Activated CD8-positive, alpha-beta memory T cell treated with anti-CD3 and anti-CD28 coated beads, Interleukin-2, amount 50 U/mL, for 24 hours (primary cell): ENCODE results near the gene PPP4C.
"Not testable (repeated sequence)": the region's sequence is repeated elsewhere in the genome, so short reads cannot be mapped to it uniquely, and the experiment has no call there.

ENCODE experiments used
- DNase-seq: peaks from one replicate; pipeline ENCODE4 v3.0.0-alpha.2; 2020; ENCODE audit errors: extremely low read depth

Gene PPP4C

GRCh38 chr16:30075503-30076275 is at the start of gene PPP4C:
PPP4C (plus strand) TSS chr16:30075994; CDS start chr16:30076378, 384 bp downstream.
- peak; percentile 69 for DNase-seq

- no peak for DNase-seq
Measured at GRCh38 chr16:30026449-30026848, 49.3 kb upstream of the PPP4C start.

GRCh38 chr16:30027588-30028437 is 48.0 kb upstream of the PPP4C start:
- no peak for DNase-seq

- no peak for DNase-seq
Measured at GRCh38 chr16:30028438-30029076, 47.2 kb upstream of the PPP4C start.

GRCh38 chr16:30030011-30030685 is 45.6 kb upstream of the PPP4C start:
- DNase-seq = no peak

- DNase-seq = no peak
Measured at GRCh38 chr16:30030841-30031413, 44.9 kb upstream of the PPP4C start, which contains the start of gene TLCD3B. TLCD3B (minus strand) TSS chr16:30031271; CDS start chr16:30030527, 744 bp downstream.

- no peak for DNase-seq
Measured at GRCh38 chr16:30031477-30031918, 44.3 kb upstream of the PPP4C start.

- peak; percentile 27 for DNase-seq
Measured at GRCh38 chr16:30032083-30032819, 43.5 kb upstream of the PPP4C start.

- DNase-seq = no peak
Measured at GRCh38 chr16:30033270-30033669, 42.5 kb upstream of the PPP4C start.

- no peak for DNase-seq
Measured at GRCh38 chr16:30040221-30040620, 35.6 kb upstream of the PPP4C start.

GRCh38 chr16:30040690-30041089 is 35.1 kb upstream of the PPP4C start:
- not testable (repeated sequence) for DNase-seq

- no peak for DNase-seq
Measured at GRCh38 chr16:30041841-30042240, 34.0 kb upstream of the PPP4C start.

GRCh38 chr16:30046178-30046577 is 29.6 kb upstream of the PPP4C start:
- DNase-seq = no peak

- DNase-seq = no peak
Measured at GRCh38 chr16:30046588-30046987, 29.2 kb upstream of the PPP4C start.

- DNase-seq = no peak
Measured at GRCh38 chr16:30049871-30050270, 25.9 kb upstream of the PPP4C start.

- no peak for DNase-seq
Measured at GRCh38 chr16:30051518-30051917, 24.3 kb upstream of the PPP4C start.

- peak; percentile 87 for DNase-seq
Measured at GRCh38 chr16:30052671-30053372, 23.0 kb upstream of the PPP4C start.

- no peak for DNase-seq
Measured at GRCh38 chr16:30053376-30054015, 22.3 kb upstream of the PPP4C start.

GRCh38 chr16:30054451-30054850 is 21.3 kb upstream of the PPP4C start:
- DNase-seq = no peak
